HG02840 (cell line): Measurements from ENCODE around the gene TWIST2.

Experiments
- ATAC-seq: cut with Tn5 transposase; IDR thresholded peaks from one replicate; pipeline ENCODE4 v1.9.1; 2021; ENCODE audit warnings: mild to moderate bottlenecking, moderate library complexity, moderate number of reproducible peaks; ENCODE audit not compliant: unreplicated experiment, low FRiP score

Gene TWIST2

GRCh38 chr2:238847841-238848690 lies at the start of gene TWIST2:
Gene TWIST2, plus strand, starts transcription at chr2:238848085. Its CDS starts 131 bp downstream, at chr2:238848216.
- ATAC-seq, result no peak

- ATAC-seq, result no peak
Observed at GRCh38 chr2:238801791-238802190, 46.1 kb upstream of the TWIST2 start.

GRCh38 chr2:238802957-238803356 lies 44.9 kb upstream of the TWIST2 start:
- no peak for ATAC-seq

GRCh38 chr2:238803996-238804870 lies 43.7 kb upstream of the TWIST2 start:
- ATAC-seq, result no peak

GRCh38 chr2:238808761-238809160 lies 39.1 kb upstream of the TWIST2 start:
- ATAC-seq, result no peak

GRCh38 chr2:238810321-238810720 lies 37.6 kb upstream of the TWIST2 start:
- ATAC-seq, result no peak

- ATAC-seq, result no peak
Observed at GRCh38 chr2:238811293-238811692, 36.6 kb upstream of the TWIST2 start.

- no peak for ATAC-seq
Observed at GRCh38 chr2:238811759-238812158, 36.1 kb upstream of the TWIST2 start.

GRCh38 chr2:238813109-238813508 lies 34.8 kb upstream of the TWIST2 start:
- no peak for ATAC-seq

GRCh38 chr2:238814815-238815214 lies 33.1 kb upstream of the TWIST2 start:
- ATAC-seq, result no peak

- ATAC-seq, result no peak
Observed at GRCh38 chr2:238816291-238816690, 31.6 kb upstream of the TWIST2 start.

GRCh38 chr2:238817382-238817781 lies 30.5 kb upstream of the TWIST2 start:
- no peak for ATAC-seq

- no peak for ATAC-seq
Observed at GRCh38 chr2:238817891-238818290, 30.0 kb upstream of the TWIST2 start.

GRCh38 chr2:238818561-238818960 lies 29.3 kb upstream of the TWIST2 start:
- ATAC-seq, result no peak

- no peak for ATAC-seq
Observed at GRCh38 chr2:238820197-238820596, 27.7 kb upstream of the TWIST2 start.

- ATAC-seq, result no peak
Observed at GRCh38 chr2:238820916-238821315, 27.0 kb upstream of the TWIST2 start.

GRCh38 chr2:238821391-238821790 lies 26.5 kb upstream of the TWIST2 start:
- ATAC-seq, result no peak

GRCh38 chr2:238821944-238822670 lies 25.8 kb upstream of the TWIST2 start:
- no peak for ATAC-seq

- ATAC-seq, result no peak
Observed at GRCh38 chr2:238822955-238823354, 24.9 kb upstream of the TWIST2 start.

GRCh38 chr2:238831177-238831576 lies 16.7 kb upstream of the TWIST2 start:
- no peak for ATAC-seq

GRCh38 chr2:238834982-238835381 lies 12.9 kb upstream of the TWIST2 start:
- ATAC-seq, result no peak
